Astrocyte (in vitro differentiated cells and primary cell): ENCODE measurements around the gene TRAF3IP1. TPM values are rescaled to one million over a fixed set of nuclear protein-coding genes. Genes with fewer than 3 reads are reported as not detected.

ENCODE experiments used
- DNase-seq: peaks from one replicate; pipeline ENCODE4 v3.0.0-alpha.2; 2010; ENCODE audit warnings: low read depth
- FAIRE-seq: peaks from 2 replicates; lab custom pipeline; 2011; peaks lifted over from hg19 to GRCh38; lab: Jason Lieb, UNC
- H2AFZ ChIP-seq: 2 replicates; pipeline ENCODE4 v1.6.0; 2012; ENCODE audit warnings: low read depth, low read length, inconsistent platforms
- H3K27ac ChIP-seq: 2 replicates; pipeline ENCODE4 v1.5.1; 2011; ENCODE audit warnings: low read depth, low read length, inconsistent platforms
- H3K27me3 ChIP-seq: 2 replicates; pipeline ENCODE4 v1.6.0; 2011; ENCODE audit warnings: low read length, inconsistent platforms; ENCODE audit not compliant: insufficient read depth
- H3K36me3 ChIP-seq: 2 replicates; pipeline ENCODE4 v1.5.1; 2011; ENCODE audit warnings: low read length, inconsistent platforms; ENCODE audit not compliant: insufficient read depth
- H3K4me1 ChIP-seq: 2 replicates; pipeline ENCODE4 v1.5.1; 2011; ENCODE audit warnings: low read length, inconsistent platforms; ENCODE audit not compliant: insufficient read depth
- H3K4me2 ChIP-seq: 2 replicates; pipeline ENCODE4 v1.6.0; 2012; ENCODE audit warnings: low read length, inconsistent platforms
- H3K4me3 ChIP-seq: 2 replicates; pipeline ENCODE4 v1.5.1; 2011; ENCODE audit warnings: low read depth, mild to moderate bottlenecking, low read length, inconsistent platforms; ENCODE audit not compliant: insufficient read depth
- H3K79me2 ChIP-seq: 2 replicates; pipeline ENCODE4 v1.6.0; 2012; ENCODE audit warnings: mild to moderate bottlenecking, low read length, inconsistent platforms; ENCODE audit not compliant: insufficient read depth
- H3K9ac ChIP-seq: 2 replicates; pipeline ENCODE4 v1.6.0; 2012; ENCODE audit warnings: mild to moderate bottlenecking, low read length, inconsistent platforms
- H3K9me3 ChIP-seq: 2 replicates; pipeline ENCODE4 v1.5.1; 2012; ENCODE audit warnings: low read depth, mild to moderate bottlenecking, low read length, inconsistent platforms; ENCODE audit not compliant: insufficient read depth
- H4K20me1 ChIP-seq: 2 replicates; pipeline ENCODE4 v1.6.0; 2012; ENCODE audit warnings: low read length, inconsistent platforms; ENCODE audit not compliant: insufficient read depth
- H3K27ac Mint-ChIP-seq: one replicate; pipeline ENCODE4 v1.8.0; 2021; ENCODE audit warnings: mild to moderate bottlenecking, mixed read lengths; ENCODE audit not compliant: unreplicated experiment
- H3K27me3 Mint-ChIP-seq: one replicate; pipeline ENCODE4 v1.8.0; 2021; ENCODE audit warnings: low read depth, mixed read lengths; ENCODE audit not compliant: unreplicated experiment
- H3K36me3 Mint-ChIP-seq: one replicate; pipeline ENCODE4 v1.8.0; 2021; ENCODE audit warnings: low read depth, mixed read lengths; ENCODE audit not compliant: unreplicated experiment
- H3K4me1 Mint-ChIP-seq: one replicate; pipeline ENCODE4 v1.8.0; 2021; ENCODE audit warnings: low read depth, mixed read lengths; ENCODE audit not compliant: unreplicated experiment
- H3K4me3 Mint-ChIP-seq: one replicate; pipeline ENCODE4 v1.8.0; 2021; ENCODE audit warnings: mild to moderate bottlenecking, moderate library complexity, mixed read lengths; ENCODE audit not compliant: unreplicated experiment
- H3K9me3 Mint-ChIP-seq: one replicate; pipeline ENCODE4 v1.8.0; 2021; ENCODE audit warnings: mild to moderate bottlenecking, mixed read lengths; ENCODE audit not compliant: unreplicated experiment
- CTCF ChIP-seq: IDR thresholded peaks from 2 replicates; pipeline ENCODE4 v1.5.1; 2011; ENCODE audit warnings: low read depth, mild to moderate bottlenecking, inconsistent platforms, low read length, moderate library complexity; ENCODE audit not compliant: insufficient read depth
- EZH2 ChIP-seq: IDR thresholded peaks from 2 replicates; pipeline ENCODE4 v1.6.1; 2012; ENCODE audit warnings: mild to moderate bottlenecking, low read length, inconsistent platforms; ENCODE audit not compliant: insufficient read depth
- total RNA-seq: library from RNA; stranded (reverse); gene quantifications from 2 replicates; pipeline ENCODE4 v1.2.1, GENCODE V29; 2021

TRAF3IP1 gene
- total RNA-seq, 1 donor from 2014 or later, result 19.6 TPM

GRCh38 chr2:238351315-238351714 is 31.0 kb downstream of the TRAF3IP1 start:
- Histone ChIP-seq H3K4me2 (no peak overlapping the region), H3K79me2 (no peaks in the 10 kb centered on the region), H4K20me1 (no peaks in the 10 kb centered on the region), H3K9ac (no peak overlapping the region), H3K4me3 (no peak overlapping the region), H3K27me3 (no peaks in the 10 kb centered on the region), H3K9me3 (no peaks in the 10 kb centered on the region), H3K4me1 (no peaks in the 10 kb centered on the region), H2AFZ (no peak overlapping the region), H3K27ac (no peak overlapping the region), H3K36me3 (peaks cover 8% of the 10 kb centered on the region)
- H3K9me3 Mint-ChIP-seq, result no peaks in the 10 kb centered on the region
- H3K4me3 Mint-ChIP-seq, result no peak overlapping the region
- FAIRE-seq (no peak), DNase-seq (no peak)
- TF ChIP-seq EZH2, result no peak
- no peak for TF ChIP-seq CTCF
- peaks cover 18% of the 10 kb centered on the region for H3K36me3 Mint-ChIP-seq
- no peak overlapping the region for H3K27ac Mint-ChIP-seq
- H3K27me3 Mint-ChIP-seq, result no peaks in the 10 kb centered on the region
- H3K4me1 Mint-ChIP-seq, result no peaks in the 10 kb centered on the region

- peaks cover 8% of the 10 kb centered on the region for H3K36me3 ChIP-seq
- H3K4me1 Mint-ChIP-seq, result no peaks in the 10 kb centered on the region
- FAIRE-seq, result no peak
- no peak overlapping the region for H3K9ac ChIP-seq
- H3K27me3 Mint-ChIP-seq, result no peaks in the 10 kb centered on the region
- no peaks in the 10 kb centered on the region for H3K9me3 ChIP-seq
- no peak for DNase-seq
- no peaks in the 10 kb centered on the region for H4K20me1 ChIP-seq
- H3K27ac Mint-ChIP-seq, result no peak overlapping the region
- no peak overlapping the region for H3K4me3 ChIP-seq
- TF ChIP-seq CTCF (no peak), EZH2 (no peak)
- no peak overlapping the region for H2AFZ ChIP-seq
- H3K4me3 Mint-ChIP-seq, result no peak overlapping the region
- no peaks in the 10 kb centered on the region for H3K4me1 ChIP-seq
- no peaks in the 10 kb centered on the region for H3K27me3 ChIP-seq
- H3K9me3 Mint-ChIP-seq, result no peaks in the 10 kb centered on the region
- H3K27ac ChIP-seq, result no peak overlapping the region
- no peaks in the 10 kb centered on the region for H3K79me2 ChIP-seq
- peaks cover 12% of the 10 kb centered on the region for H3K36me3 Mint-ChIP-seq
- H3K4me2 ChIP-seq, result no peak overlapping the region
Measured at GRCh38 chr2:238352361-238352760, 32.0 kb downstream of the TRAF3IP1 start.

- no peak for TF ChIP-seq CTCF
- no peak for TF ChIP-seq EZH2
- H3K36me3 ChIP-seq, result peaks cover 4% of the 10 kb centered on the region
- FAIRE-seq (no peak), DNase-seq (no peak)
- H3K27me3 ChIP-seq, result no peaks in the 10 kb centered on the region
- H3K4me3 ChIP-seq, result no peak overlapping the region
- H3K9ac ChIP-seq, result no peak overlapping the region
- no peaks in the 10 kb centered on the region for H3K27me3 Mint-ChIP-seq
- H3K27ac Mint-ChIP-seq, result no peak overlapping the region
- H4K20me1 ChIP-seq, result no peaks in the 10 kb centered on the region
- H3K9me3 Mint-ChIP-seq, result no peaks in the 10 kb centered on the region
- peaks cover 9% of the 10 kb centered on the region for H3K36me3 Mint-ChIP-seq
- H3K4me3 Mint-ChIP-seq, result no peak overlapping the region
- H3K4me1 Mint-ChIP-seq, result no peaks in the 10 kb centered on the region
- no peaks in the 10 kb centered on the region for H3K4me1 ChIP-seq
- no peaks in the 10 kb centered on the region for H3K9me3 ChIP-seq
- no peaks in the 10 kb centered on the region for H3K79me2 ChIP-seq
- H3K27ac ChIP-seq, result no peak overlapping the region
- H3K4me2 ChIP-seq, result no peak overlapping the region
- H2AFZ ChIP-seq, result no peak overlapping the region
Measured at GRCh38 chr2:238358769-238359168, 38.5 kb downstream of the TRAF3IP1 start.
